ENCODE data around the gene ACOT4. TPM values are rescaled to one million over a fixed set of nuclear protein-coding genes. Genes with fewer than 3 reads are reported as not detected.
A peak's percentile ranks its signal among the peaks of the same experiment; 100 is the strongest.

The ACOT4 gene
- total RNA-seq, 1 experiment from 2014 or later: not detected

DNA sequence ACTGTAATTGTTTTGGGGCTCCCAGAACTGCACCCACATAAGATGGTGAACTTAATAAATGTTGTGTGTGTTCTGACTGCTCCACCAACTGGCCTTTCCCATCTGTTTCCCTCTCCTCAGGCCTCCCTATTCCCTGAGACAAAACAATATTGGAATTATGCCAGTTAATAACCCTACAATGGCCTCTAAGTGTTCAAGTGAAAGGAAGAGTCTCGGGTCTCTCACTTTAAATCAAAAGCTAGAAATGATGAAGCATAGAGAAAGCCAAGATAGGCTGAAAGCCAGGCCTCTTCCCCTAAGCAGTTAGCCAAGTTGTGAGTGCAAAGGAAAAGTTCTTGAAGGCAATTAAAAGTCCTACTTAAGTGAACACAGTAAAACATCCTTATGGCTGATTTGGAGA lies 34.0 kb downstream of the ACOT4 start:
- H3K4me1 Mint-ChIP-seq (ENCODE audit: insufficient read depth, unreplicated experiment): no peaks in the 10 kb centered on the region
- BruUV-seq (replicated peaks): no TSS peak
- ChIA-PET CTCF (interaction anchor here (1.4 kb wide), 1 partner anchor 117 kb away, joined by 12 read pairs; no protein-coding TSS in a partner anchor), POLR2A (interaction anchor here (0.9 to 1.3 kb wide), 2 partner anchors 8 to 24 kb away, joined by 3 to 4 read pairs; no protein-coding TSS in a partner anchor)
- no peaks in the 10 kb centered on the region for H3K27me3 Mint-ChIP-seq (ENCODE audit: insufficient read depth, unreplicated experiment)
- TF ChIP-seq, protein P1, sequence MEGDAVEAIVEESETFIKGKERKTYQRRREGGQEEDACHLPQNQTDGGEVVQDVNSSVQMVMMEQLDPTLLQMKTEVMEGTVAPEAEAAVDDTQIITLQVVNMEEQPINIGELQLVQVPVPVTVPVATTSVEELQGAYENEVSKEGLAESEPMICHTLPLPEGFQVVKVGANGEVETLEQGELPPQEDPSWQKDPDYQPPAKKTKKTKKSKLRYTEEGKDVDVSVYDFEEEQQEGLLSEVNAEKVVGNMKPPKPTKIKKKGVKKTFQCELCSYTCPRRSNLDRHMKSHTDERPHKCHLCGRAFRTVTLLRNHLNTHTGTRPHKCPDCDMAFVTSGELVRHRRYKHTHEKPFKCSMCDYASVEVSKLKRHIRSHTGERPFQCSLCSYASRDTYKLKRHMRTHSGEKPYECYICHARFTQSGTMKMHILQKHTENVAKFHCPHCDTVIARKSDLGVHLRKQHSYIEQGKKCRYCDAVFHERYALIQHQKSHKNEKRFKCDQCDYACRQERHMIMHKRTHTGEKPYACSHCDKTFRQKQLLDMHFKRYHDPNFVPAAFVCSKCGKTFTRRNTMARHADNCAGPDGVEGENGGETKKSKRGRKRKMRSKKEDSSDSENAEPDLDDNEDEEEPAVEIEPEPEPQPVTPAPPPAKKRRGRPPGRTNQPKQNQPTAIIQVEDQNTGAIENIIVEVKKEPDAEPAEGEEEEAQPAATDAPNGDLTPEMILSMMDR (IDR thresholded peaks at IDR 0.05; ENCODE audit: unreplicated experiment): no peak
- no peaks in the 10 kb centered on the region for H3K9me3 Mint-ChIP-seq (ENCODE audit: unreplicated experiment)
- intact Hi-C loops (cut with micrococcal nuclease): no loop called here
- no peak for DNase-seq (ENCODE audit: unreplicated experiment)
- H3K27ac Mint-ChIP-seq (ENCODE audit: low read depth, unreplicated experiment): no peak overlapping the region
- H3K36me3 Mint-ChIP-seq (ENCODE audit: insufficient read depth, unreplicated experiment): no peaks in the 10 kb centered on the region
- no peak overlapping the region for H3K4me3 Mint-ChIP-seq (ENCODE audit: unreplicated experiment)

DNA sequence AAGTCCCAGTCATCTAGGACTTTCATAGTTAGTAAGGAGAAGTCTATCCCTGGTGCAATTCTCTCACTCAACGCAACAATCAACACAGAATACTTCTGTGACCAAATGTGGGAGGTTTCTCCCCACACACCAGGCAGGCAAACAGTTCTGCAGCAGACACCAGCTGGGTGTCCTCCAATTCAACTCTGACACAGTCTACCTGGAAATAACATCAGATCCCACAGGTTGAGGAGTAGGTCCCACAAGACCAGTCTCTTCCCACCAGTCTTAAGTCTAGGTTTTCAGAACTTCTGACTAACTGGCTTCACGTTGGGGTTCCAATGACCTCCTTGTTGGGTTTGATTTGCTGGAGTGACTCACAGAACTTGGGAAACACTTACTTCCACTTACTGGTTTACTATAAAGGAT lies 35.5 kb downstream of the ACOT4 start:
- no peaks in the 10 kb centered on the region for H3K4me1 Mint-ChIP-seq (ENCODE audit: insufficient read depth, unreplicated experiment)
- H3K27ac Mint-ChIP-seq (ENCODE audit: low read depth, unreplicated experiment): no peak overlapping the region
- POLR2A ChIA-PET: interaction anchor here (1.3 kb wide), 1 partner anchor 10 kb away, joined by 3 read pairs; no protein-coding TSS in a partner anchor
- H3K9me3 Mint-ChIP-seq (ENCODE audit: unreplicated experiment): no peaks in the 10 kb centered on the region
- intact Hi-C loops (cut with micrococcal nuclease): no loop called here
- no peaks in the 10 kb centered on the region for H3K36me3 Mint-ChIP-seq (ENCODE audit: insufficient read depth, unreplicated experiment)
- H3K4me3 Mint-ChIP-seq (ENCODE audit: unreplicated experiment): no peak overlapping the region
- DNase-seq (ENCODE audit: unreplicated experiment): no peak
- H3K27me3 Mint-ChIP-seq (ENCODE audit: insufficient read depth, unreplicated experiment): no peaks in the 10 kb centered on the region
- CTCF ChIA-PET: interaction anchor here (0.6 to 1.4 kb wide), 5 partner anchors 11 to 285 kb away, joined by 3 to 12 read pairs (median 3); no protein-coding TSS in a partner anchor
- TF ChIP-seq, protein P1 (IDR thresholded peaks at IDR 0.05; ENCODE audit: unreplicated experiment): no peak
- BruUV-seq (replicated peaks): no TSS peak

DNA sequence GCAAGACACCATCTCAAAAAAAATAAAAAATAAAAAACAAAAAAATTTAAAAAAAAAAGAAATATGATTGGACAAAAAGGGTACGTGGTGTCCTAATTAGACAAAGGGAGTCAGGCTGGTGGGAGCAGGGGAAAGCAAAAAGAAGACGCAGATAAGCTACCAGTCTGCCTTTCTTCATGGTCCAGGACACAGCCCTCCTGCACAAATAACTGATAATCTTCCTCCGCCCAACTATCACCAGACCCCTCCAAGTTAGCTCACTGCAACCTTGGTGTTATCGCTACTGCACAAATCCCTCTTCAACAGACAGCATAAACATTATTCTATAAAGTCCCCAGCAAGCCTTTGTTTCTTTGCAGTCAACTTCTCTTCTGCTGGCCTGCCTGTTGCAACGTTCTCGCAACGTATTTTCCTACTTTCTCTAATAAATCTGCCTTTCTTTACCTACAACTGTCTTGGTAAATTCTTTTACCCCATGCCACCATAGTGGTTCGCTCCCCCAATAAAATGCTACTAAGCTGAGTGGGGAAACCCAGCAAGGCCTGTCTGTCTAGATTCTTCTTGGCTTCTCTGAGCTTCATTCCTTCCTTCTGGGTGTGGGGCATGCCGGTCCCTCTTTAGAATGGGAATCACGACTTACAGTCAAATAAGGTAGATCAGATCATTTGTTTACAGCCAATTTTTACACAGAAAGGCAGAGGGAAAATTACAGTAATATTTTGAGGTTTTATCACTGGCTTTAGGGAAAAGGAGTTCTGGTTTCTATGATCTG lies 38.5 kb downstream of the ACOT4 start:
- peaks cover 6% of the 10 kb centered on the region for H3K36me3 Mint-ChIP-seq (ENCODE audit: insufficient read depth, unreplicated experiment)
- TF ChIP-seq, protein P1 (IDR thresholded peaks at IDR 0.05; ENCODE audit: unreplicated experiment): no peak
- BruUV-seq (replicated peaks): no TSS peak
- H3K4me1 Mint-ChIP-seq (ENCODE audit: insufficient read depth, unreplicated experiment): peaks cover 4% of the 10 kb centered on the region
- no peaks in the 10 kb centered on the region for H3K27me3 Mint-ChIP-seq (ENCODE audit: insufficient read depth, unreplicated experiment)
- H3K4me3 Mint-ChIP-seq (ENCODE audit: unreplicated experiment): no peak overlapping the region
- no peak for DNase-seq (ENCODE audit: unreplicated experiment)
- no peaks in the 10 kb centered on the region for H3K9me3 Mint-ChIP-seq (ENCODE audit: unreplicated experiment)
- CTCF ChIA-PET: interaction anchor here (3.0 kb wide), 1 partner anchor 121 kb away, joined by 27 read pairs; no protein-coding TSS in a partner anchor
- peak overlapping the region; percentile 9 for H3K27ac Mint-ChIP-seq (ENCODE audit: low read depth, unreplicated experiment)
- POLR2A ChIA-PET: no interaction called here
- intact Hi-C loops (cut with micrococcal nuclease): no loop called here
